GM18519 (cell line): ENCODE measurements around the gene TACO1.

Experiments
- ATAC-seq: cut with Tn5 transposase; IDR thresholded peaks from one replicate; pipeline ENCODE4 v1.9.1; 2021; ENCODE audit warnings: mild to moderate bottlenecking, moderate library complexity; ENCODE audit not compliant: unreplicated experiment, low FRiP score

The TACO1 gene

GRCh38 chr17:63600569-63601438 is at the start of gene TACO1:
TACO1 (plus strand) TSS chr17:63600895; CDS start chr17:63601084, 189 bp downstream.
- peak; percentile 64 for ATAC-seq

GRCh38 chr17:63552211-63552610 is 48.5 kb upstream of the TACO1 start:
- no peak for ATAC-seq

DNA sequence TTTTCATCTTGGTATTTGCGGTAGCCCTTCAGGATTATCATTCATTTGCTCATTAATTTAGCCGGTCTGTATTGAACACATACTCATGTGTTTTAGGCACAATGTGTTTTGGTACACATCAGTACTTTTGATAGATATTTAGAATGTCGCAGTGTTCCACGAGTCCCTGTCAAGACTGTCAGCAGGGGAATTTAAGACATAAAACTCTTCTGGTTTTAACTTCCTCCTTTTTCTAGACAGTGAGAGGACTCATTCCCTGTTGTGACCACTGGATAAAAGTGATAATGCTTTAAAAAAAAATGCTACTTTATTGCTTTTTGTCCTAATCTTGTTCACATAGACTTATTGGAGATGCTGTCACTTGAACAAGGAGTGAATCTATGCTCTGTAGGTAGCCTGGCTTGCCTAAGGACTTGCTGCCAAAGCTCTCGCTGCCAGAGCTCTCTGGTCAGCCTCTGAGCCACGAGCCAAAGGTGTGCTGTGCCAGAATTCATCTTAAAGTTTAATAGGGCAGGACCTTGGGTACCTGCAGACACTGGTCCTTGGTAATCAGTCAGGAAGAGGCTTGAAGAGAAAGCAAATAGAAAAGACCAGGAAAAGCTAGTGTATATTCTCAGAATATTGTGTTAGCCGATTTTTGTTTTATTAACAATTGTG is 45.1 kb upstream of the TACO1 start:
- ATAC-seq: no peak

DNA sequence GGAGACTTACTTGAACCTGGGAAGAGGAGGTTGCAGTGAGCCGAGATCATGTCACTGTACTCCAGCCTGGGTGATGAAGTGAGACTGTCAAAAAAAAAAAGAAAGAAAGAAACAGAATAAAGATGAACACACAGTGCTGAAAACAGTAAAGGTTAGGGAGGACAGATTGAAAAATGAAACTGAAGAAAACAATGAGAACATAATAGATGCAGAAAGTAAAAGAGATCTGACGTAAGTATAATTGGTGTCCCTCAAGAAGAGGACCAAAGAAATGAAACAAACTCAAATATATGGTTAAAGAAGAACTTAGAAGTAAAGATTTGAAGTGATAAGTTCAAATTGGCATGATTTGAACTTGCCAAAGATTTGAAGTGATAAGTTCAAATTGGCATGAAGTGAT is 43.3 kb upstream of the TACO1 start:
- no peak for ATAC-seq

GRCh38 chr17:63558441-63558840 is 42.3 kb upstream of the TACO1 start:
- no peak for ATAC-seq

GRCh38 chr17:63561819-63562218 is 38.9 kb upstream of the TACO1 start:
- ATAC-seq: no peak

DNA sequence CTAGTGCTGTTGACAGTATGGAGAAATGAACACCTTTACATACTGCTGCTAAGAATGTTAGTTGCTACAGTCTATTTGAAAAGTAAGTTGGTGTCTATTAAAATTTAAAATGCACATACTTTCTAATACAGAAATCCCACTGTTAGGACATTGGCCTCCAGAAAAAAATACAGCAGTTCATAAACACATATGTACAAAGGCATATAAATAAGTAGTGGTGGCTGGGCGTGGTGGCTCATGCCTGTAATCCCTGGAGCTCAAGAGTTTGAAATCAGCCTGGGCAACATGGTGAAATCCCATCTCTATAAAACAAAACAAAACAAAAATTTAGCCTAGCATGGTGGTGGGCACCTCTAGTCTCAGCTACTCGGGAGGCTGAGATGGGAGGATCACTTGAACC is 37.4 kb upstream of the TACO1 start:
- no peak for ATAC-seq

- ATAC-seq: no peak
These were observed 36.1 kb upstream of the TACO1 start for GRCh38 chr17:63564562-63564961.

DNA sequence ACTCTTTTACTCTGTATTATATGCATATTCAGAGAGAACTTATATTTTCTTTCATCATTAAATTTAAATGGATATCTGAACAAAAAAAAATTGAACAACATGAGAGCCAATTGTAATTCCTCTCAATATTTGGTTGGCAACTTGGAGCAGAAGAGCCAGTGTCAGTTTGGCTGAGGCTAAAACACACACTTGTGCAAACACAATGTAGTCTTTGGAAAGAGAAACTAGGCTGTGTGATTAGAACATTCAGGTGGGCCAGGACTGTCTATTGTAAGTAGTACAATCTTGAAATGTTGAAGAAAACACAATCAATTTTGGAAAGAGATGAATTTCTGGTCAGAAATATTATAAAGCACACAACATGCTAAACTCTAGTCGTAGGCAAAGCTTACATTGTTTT is 33.5 kb upstream of the TACO1 start:
- ATAC-seq: no peak

DNA sequence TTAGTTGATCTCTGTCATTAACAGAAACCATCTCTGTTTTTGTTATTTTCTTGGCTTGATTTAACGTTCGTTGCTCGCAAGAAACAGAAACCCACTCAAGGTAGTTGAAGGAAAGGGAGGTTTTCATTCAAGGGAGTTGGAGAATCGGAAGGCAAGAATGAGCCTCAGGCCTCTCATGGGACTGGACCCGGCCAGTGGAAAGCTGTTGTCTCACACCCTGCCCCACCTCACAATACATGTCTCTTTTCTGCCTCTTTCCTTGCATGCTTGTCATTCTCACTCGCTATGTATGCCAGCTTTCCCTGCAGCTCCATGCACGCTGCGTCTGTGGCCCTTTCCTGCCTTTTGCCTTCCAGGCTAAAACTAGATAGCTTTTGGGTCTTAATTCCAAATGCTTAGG is 32.1 kb upstream of the TACO1 start:
- ATAC-seq: no peak

GRCh38 chr17:63571632-63572310 is 28.9 kb upstream of the TACO1 start:
- ATAC-seq: no peak

GRCh38 chr17:63573634-63574033 is 27.1 kb upstream of the TACO1 start:
- ATAC-seq: no peak

DNA sequence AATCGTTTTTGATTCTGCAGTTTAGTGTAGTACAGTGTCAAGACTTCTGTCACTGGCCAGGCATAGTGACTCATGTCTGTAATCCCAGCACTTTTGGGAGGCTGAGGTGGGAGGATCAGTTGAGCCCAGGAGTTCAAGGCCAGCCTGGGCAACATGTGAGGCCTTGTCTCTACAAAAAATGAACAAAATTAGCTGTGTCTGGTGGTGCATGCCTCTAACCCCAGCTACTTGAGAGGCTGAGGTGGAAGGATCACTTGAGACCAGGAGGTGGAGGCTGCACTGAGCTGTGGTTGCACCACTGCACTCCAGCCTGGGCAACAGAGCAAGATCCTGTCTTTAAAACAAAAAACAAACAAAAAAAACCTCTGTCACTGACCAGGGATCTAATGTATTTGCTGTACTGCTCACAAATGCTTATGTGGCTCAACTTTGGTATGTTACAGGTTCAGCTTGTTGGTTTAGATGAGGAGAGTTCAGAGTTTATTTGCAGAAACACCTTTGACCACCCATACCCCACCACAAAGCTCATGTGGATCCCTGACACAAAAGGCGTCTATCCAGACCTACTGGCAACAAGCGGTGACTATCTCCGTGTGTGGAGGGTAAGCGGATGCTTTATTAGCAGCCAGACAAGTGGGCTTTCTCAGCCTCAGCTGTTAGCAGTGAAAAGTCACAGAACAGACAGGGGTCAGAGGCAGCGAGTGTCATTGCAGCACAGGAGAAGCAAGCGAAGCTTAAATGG is 22.5 kb upstream of the TACO1 start:
- ATAC-seq: no peak

- no peak for ATAC-seq
These were observed 22.0 kb upstream of the TACO1 start for GRCh38 chr17:63578769-63579111.

GRCh38 chr17:63579633-63580032 is 21.1 kb upstream of the TACO1 start:
- no peak for ATAC-seq

GRCh38 chr17:63587770-63588169 is 12.9 kb upstream of the TACO1 start:
- ATAC-seq: no peak

- no peak for ATAC-seq
These were observed 11.9 kb upstream of the TACO1 start for GRCh38 chr17:63588797-63589196.

DNA sequence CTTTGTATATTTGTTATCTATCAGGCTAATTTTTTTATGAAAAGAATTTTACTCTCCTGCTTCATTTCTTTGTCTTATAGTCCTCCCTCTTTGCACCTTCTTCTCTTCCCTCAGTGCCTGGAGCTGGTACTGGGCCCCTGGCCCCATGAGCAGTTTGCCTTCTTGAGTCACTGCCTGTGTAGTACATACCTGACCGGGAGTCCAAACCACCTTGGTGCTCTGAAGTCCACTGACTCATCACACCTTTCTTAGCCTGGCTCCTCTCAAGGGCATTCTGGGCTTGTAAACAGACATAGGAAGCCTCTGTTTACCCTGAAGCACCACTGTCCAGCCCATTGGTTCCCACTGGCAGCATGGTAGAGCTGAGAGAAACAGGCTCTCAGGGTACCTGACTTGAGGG is 11.0 kb upstream of the TACO1 start:
- no peak for ATAC-seq

- ATAC-seq: no peak
These were observed 7.9 kb upstream of the TACO1 start for GRCh38 chr17:63592797-63593196.

DNA sequence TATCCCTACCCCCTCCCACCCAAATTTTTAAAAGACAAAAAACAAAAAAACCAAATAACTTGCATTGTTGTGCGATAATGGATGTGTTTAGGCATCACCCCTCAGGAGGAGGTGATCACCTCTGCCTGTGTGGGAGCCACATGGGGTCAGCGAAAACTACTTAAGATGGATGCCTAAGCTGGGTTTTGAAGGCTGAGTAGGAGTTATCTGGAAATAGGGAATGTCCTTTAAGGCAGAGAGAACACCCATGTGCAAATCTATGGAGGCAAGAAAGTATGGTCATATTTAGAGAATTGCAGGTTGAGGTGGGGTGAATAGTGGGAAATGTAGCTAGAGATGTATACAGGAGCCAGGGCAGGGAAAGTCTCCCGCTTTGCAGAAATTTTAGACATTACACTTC is 5.6 kb upstream of the TACO1 start:
- no peak for ATAC-seq
